Keratinocyte (primary cell): Measurements from ENCODE around the gene ZBTB7A. TPM values are rescaled to one million over a fixed set of nuclear protein-coding genes. Genes with fewer than 3 reads are reported as not detected.

ENCODE experiments used
- DNase-seq: peaks from one replicate; pipeline ENCODE4 v3.0.0-alpha.2; 2011; ENCODE audit warnings: low read depth, missing footprints, low spot score
- FAIRE-seq: peaks from 2 replicates; lab custom pipeline; 2011; peaks lifted over from hg19 to GRCh38; lab: Jason Lieb, UNC
- H2AFZ ChIP-seq: 2 replicates; pipeline ENCODE4 v1.6.0; 2012; ENCODE audit warnings: low read length, control low read depth, inconsistent platforms; ENCODE audit not compliant: control insufficient read depth
- H3K27ac ChIP-seq: 2 replicates; pipeline ENCODE4 v1.5.1; 2011; ENCODE audit warnings: low read length; ENCODE audit not compliant: control insufficient read depth, insufficient read depth
- H3K27me3 ChIP-seq: 3 replicates; pipeline ENCODE4 v1.6.0; 2011; ENCODE audit warnings: low read length; ENCODE audit not compliant: control insufficient read depth, insufficient read depth; ENCODE audit errors: extremely low read depth
- H3K36me3 ChIP-seq, 2 experiments: 2 replicates in 1 of 2; 3 replicates in 1 of 2; pipeline ENCODE4 v1.5.1; 2011; ENCODE audit warnings: low read length in 2 of 2, mild to moderate bottlenecking in 1 of 2; ENCODE audit not compliant: control insufficient read depth in 2 of 2, insufficient read depth in 2 of 2; ENCODE audit errors: extremely low read depth in 1 of 2
- H3K4me1 ChIP-seq: 3 replicates; pipeline ENCODE4 v1.5.1; 2011; ENCODE audit warnings: low read length; ENCODE audit not compliant: control insufficient read depth, insufficient read depth; ENCODE audit errors: extremely low read depth
- H3K4me2 ChIP-seq: 3 replicates; pipeline ENCODE4 v1.6.0; 2011; ENCODE audit warnings: low read depth, low read length; ENCODE audit not compliant: control insufficient read depth, insufficient read depth; ENCODE audit errors: extremely low read depth
- H3K4me3 ChIP-seq, 3 experiments: fragments of 200-600 bp in 1 of 3; sonication (generic) in 1 of 3; 2 replicates in 2 of 3; 3 replicates in 1 of 3; pipeline ENCODE4 v1.5.1; 2011 to 2016; ENCODE audit warnings: low read length in 3 of 3, mild to moderate bottlenecking in 3 of 3, control low read depth in 2 of 3, inconsistent platforms in 1 of 3, low read depth in 1 of 3, mixed read lengths in 1 of 3, mixed run types in 1 of 3, moderate library complexity in 1 of 3; ENCODE audit not compliant: control insufficient read depth in 2 of 3, insufficient read depth in 2 of 3; ENCODE audit errors: extremely low read depth in 1 of 3
- H3K79me2 ChIP-seq: 2 replicates; pipeline ENCODE4 v1.6.0; 2012; ENCODE audit warnings: low read length; ENCODE audit not compliant: control insufficient read depth, insufficient read depth
- H3K9ac ChIP-seq: 3 replicates; pipeline ENCODE4 v1.6.0; 2011; ENCODE audit warnings: low read length; ENCODE audit not compliant: control insufficient read depth, insufficient read depth; ENCODE audit errors: extremely low read depth
- H3K9me1 ChIP-seq: 3 replicates; pipeline ENCODE4 v1.6.0; 2011; ENCODE audit warnings: low read length; ENCODE audit not compliant: control insufficient read depth, insufficient read depth; ENCODE audit errors: extremely low read depth
- H3K9me3 ChIP-seq: 2 replicates; pipeline ENCODE4 v1.5.1; 2012; ENCODE audit warnings: low read depth, low read length; ENCODE audit not compliant: control insufficient read depth
- H4K20me1 ChIP-seq: 3 replicates; pipeline ENCODE4 v1.6.0; 2011; ENCODE audit warnings: low read length; ENCODE audit not compliant: control insufficient read depth, insufficient read depth; ENCODE audit errors: extremely low read depth
- EZH2 ChIP-seq: IDR thresholded peaks from one replicate; pipeline ENCODE4 v1.6.1; 2012; ENCODE audit warnings: inconsistent platforms, mild to moderate bottlenecking, low read length, moderate library complexity
- dilution Hi-C: fragments of 300-500 bp; cut with MboI; formaldehyde crosslinking; loops from one replicate; pipeline ENCODE4 v1.7.0; 2020; ENCODE audit warnings: low sequenced_read_pairs; ENCODE audit not compliant: extremely low pct_ligation_motif_present
- polyA plus RNA-seq, 5 experiments: library from polyadenylated mRNA; depleted of rRNA in 3 of 5; stranded (reverse) in 3 of 5; stranded (forward) in 1 of 5; unstranded in 1 of 5; fragments of >200 nt; gene quantifications; 1 replicate in 1 of 5; 2 replicates in 3 of 5; 3 replicates in 1 of 5; pipeline versions ENCODE4 v1.2.1 to v1.2.3, GENCODE V29; 2011 to 2012; ENCODE audit warnings: missing spikeins in 2 of 5, low read depth in 1 of 5, low replicate concordance in 1 of 5
- TF ChIP-seq, protein P1 (sequence below), 3 experiments: IDR thresholded peaks in 1 of 3; conservative IDR thresholded peaks in 1 of 3; optimal IDR thresholded peaks in 1 of 3; 2 replicates in 2 of 3; 3 replicates in 1 of 3; pipeline versions ENCODE3 to v1.5.1; 2011; ENCODE audit warnings: low read length in 3 of 3, mild to moderate bottlenecking in 3 of 3, moderate library complexity in 2 of 3, control low read depth in 1 of 3, inconsistent platforms in 1 of 3; ENCODE audit not compliant: insufficient read depth in 2 of 3; ENCODE audit errors: extremely low read depth in 1 of 3

Gene ZBTB7A
- polyA plus RNA-seq, 1 donor (not counting 4 experiments of a cell fraction or from before 2014, with no cell fraction given) = 3.7 TPM

DNA sequence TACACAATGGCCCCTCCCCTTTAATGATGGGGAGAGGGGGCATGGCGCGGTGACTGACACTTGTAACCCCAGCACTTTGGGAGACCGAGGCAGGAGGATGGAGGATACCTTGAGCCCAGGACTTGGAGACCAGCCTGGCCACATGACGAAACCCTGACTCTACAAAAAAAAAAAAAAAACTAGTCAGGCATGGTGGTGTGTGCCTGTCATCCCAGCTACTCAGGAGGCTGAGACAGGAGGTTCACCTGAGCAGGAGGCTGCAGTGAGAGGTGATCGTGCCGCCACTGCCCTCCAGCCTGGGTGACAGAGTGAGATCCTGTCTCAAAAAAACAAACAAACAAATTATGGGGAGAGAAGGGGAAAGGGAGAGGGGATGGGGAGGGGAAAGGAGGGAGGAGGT is 13.8 kb upstream of the ZBTB7A start:
- H3K27ac ChIP-seq = no peak overlapping the region
- no peak overlapping the region for H3K9ac ChIP-seq
- no peaks in the 10 kb centered on the region for H3K27me3 ChIP-seq
- H3K9me3 ChIP-seq = no peaks in the 10 kb centered on the region
- H3K9me1 ChIP-seq = no peaks in the 10 kb centered on the region
- no peak overlapping the region for H2AFZ ChIP-seq
- no peaks in the 10 kb centered on the region for H4K20me1 ChIP-seq
- no peak overlapping the region for H3K4me3 ChIP-seq
- dilution Hi-C loops = no loop called here
- no peaks in the 10 kb centered on the region for H3K79me2 ChIP-seq
- H3K4me1 ChIP-seq = peaks cover 3% of the 10 kb centered on the region
- FAIRE-seq = no peak
- no peak for DNase-seq
- TF ChIP-seq, protein P1, sequence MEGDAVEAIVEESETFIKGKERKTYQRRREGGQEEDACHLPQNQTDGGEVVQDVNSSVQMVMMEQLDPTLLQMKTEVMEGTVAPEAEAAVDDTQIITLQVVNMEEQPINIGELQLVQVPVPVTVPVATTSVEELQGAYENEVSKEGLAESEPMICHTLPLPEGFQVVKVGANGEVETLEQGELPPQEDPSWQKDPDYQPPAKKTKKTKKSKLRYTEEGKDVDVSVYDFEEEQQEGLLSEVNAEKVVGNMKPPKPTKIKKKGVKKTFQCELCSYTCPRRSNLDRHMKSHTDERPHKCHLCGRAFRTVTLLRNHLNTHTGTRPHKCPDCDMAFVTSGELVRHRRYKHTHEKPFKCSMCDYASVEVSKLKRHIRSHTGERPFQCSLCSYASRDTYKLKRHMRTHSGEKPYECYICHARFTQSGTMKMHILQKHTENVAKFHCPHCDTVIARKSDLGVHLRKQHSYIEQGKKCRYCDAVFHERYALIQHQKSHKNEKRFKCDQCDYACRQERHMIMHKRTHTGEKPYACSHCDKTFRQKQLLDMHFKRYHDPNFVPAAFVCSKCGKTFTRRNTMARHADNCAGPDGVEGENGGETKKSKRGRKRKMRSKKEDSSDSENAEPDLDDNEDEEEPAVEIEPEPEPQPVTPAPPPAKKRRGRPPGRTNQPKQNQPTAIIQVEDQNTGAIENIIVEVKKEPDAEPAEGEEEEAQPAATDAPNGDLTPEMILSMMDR (optimal IDR thresholded peaks at IDR 0.05 in 1 of 3, IDR thresholded peaks at IDR 0.05 in 1 of 3, conservative IDR thresholded peaks at IDR 0.05 in 1 of 3; ENCODE audit: extremely low read depth in 1 of 3, insufficient read depth in 2 of 3, low read length in 3 of 3) = no peak
- TF ChIP-seq EZH2 = no peak
- H3K36me3 ChIP-seq = no peaks in the 10 kb centered on the region
- H3K4me2 ChIP-seq = no peak overlapping the region

DNA sequence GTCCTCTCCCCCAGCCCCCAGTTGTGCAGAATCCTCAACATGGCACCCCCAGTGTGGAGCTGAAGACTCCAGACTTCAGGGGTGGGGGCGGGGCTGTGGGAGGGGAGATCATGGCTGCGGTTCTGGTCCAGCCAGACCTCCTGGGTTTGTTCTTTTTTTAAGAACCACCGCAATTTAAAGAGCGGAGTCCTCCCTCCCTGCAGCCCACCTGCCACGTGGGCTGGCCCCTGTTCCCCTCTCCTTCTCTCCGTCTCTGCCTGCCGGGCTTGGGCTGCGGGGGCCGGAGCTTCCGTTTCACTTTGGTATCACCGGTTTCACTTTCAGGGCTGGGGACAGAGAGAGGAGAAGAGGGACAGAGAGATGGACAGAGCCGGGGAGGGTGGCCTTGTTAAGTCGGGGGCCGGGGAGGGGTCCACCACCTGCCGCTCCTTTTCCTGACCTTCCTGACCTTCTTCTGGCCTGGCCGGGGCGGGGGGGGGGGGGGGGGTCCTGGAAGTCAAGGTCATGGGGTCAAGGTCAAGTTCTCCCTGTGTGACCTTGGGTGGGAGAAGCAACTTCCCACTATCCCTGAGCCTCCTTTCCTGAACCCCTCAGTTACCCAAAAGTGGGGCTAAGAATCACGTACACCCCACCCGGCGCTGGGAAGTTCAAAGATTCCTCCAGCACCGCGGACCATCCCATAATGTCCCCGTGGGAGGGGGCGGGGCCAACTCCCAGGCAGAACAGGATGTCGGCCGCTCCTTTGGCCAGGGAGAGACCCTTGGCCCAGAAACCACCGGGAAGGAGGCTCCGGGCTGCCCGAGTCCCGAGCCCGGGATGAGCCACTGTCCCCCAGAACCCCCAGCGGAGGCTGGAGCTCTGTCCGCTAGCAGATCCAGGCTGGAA is 11.3 kb upstream of the ZBTB7A start:
- Histone ChIP-seq H3K79me2 (no peaks in the 10 kb centered on the region), H3K9ac (peak overlapping the region; percentile 37), H2AFZ (peak overlapping the region; percentile 43), H3K36me3 (no peaks in the 10 kb centered on the region), H4K20me1 (no peaks in the 10 kb centered on the region), H3K4me3 (peak overlapping the region in 2 of 3 experiments; percentile 10 to 48), H3K9me1 (no peaks in the 10 kb centered on the region), H3K4me2 (peak overlapping the region; percentile 56), H3K27ac (no peak overlapping the region), H3K4me1 (peaks cover 3% of the 10 kb centered on the region), H3K9me3 (no peaks in the 10 kb centered on the region), H3K27me3 (no peaks in the 10 kb centered on the region)
- TF ChIP-seq EZH2 = no peak
- TF ChIP-seq, protein P1 (optimal IDR thresholded peaks at IDR 0.05 in 1 of 3, IDR thresholded peaks at IDR 0.05 in 1 of 3, conservative IDR thresholded peaks at IDR 0.05 in 1 of 3; ENCODE audit: extremely low read depth in 1 of 3, insufficient read depth in 2 of 3, low read length in 3 of 3) = no peak
- dilution Hi-C loops = no loop called here
- FAIRE-seq (no peak), DNase-seq (no peak)
